ENCODE measurements around the gene RBMS3. TPM values are rescaled to one million over a fixed set of nuclear protein-coding genes. Genes with fewer than 3 reads are reported as not detected.

RBMS3 gene
- total and polyA plus RNA-seq, 2 of the 8 experiments (the other 6 are each of a cell fraction or from before 2014, with no cell fraction given), result 3.7 to 6.9 TPM

DNA sequence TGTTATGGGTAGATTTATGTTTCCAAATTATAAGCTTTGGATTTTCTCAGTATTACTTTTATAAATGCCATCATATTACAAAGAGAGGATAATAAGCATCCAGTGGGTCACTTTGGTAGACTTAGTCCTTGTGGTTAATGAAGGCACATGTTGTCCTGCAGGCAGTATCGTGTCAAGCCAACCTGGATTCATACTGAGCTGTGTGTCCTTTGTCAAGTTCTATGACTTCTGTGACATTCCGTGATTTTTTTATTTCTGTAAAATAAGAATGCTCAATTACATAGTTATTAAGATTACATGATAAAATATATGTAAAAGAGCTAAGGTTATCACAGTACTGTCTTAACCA lies 257.7 kb downstream of the RBMS3 start:
- TF ChIP-seq SAP30 (IDR thresholded peaks at IDR 0.05; ENCODE audit: insufficient read depth, insufficient replicate concordance, low read length) (no peak), KDM5A (IDR thresholded peaks at IDR 0.05; ENCODE audit: low read length) (no peak), BCL11A (IDR thresholded peaks at IDR 0.05; ENCODE audit: low read depth in 2 of 2, low read length in 2 of 2) (no peak), TCF12 (IDR thresholded peaks at IDR 0.05; ENCODE audit: low read depth, low read length) (no peak), JUND (IDR thresholded peaks at IDR 0.05; ENCODE audit: low read length) (no peak), ASH2L (IDR thresholded peaks at IDR 0.05; ENCODE audit: low read length) (no peak), NRF1 (IDR thresholded peaks at IDR 0.05; ENCODE audit: low read depth, low read length) (no peak), NANOG (IDR thresholded peaks at IDR 0.05; ENCODE audit: insufficient read depth, low read depth, low read length, poor library complexity, severe bottlenecking) (no peak)
- Histone ChIP-seq H3K18ac (ENCODE audit: extremely low read depth, low read length) (no peak overlapping the region), H3K9me3 (ENCODE audit: insufficient read depth in 2 of 2, low read depth in 1 of 2, low read length in 1 of 2) (no peaks in the 10 kb centered on the region), H3K27ac (ENCODE audit: low read depth, low read length) (no peak overlapping the region), H3K4ac (replicated peaks; ENCODE audit: insufficient read length, low read depth, low read length) (no peak overlapping the region), H3K79me2 (ENCODE audit: control insufficient read depth in 1 of 2, insufficient read depth in 2 of 2, low read length in 2 of 2) (no peaks in the 10 kb centered on the region), H4K91ac (replicated peaks; ENCODE audit: insufficient read length, low read length) (no peak overlapping the region), H2BK20ac (ENCODE audit: low read length) (no peak overlapping the region), H3K9ac (replicated peaks in 1 of 4; ENCODE audit: extremely low read depth in 1 of 4, low read depth in 3 of 4, low read length in 3 of 4) (no peak overlapping the region), H3K14ac (ENCODE audit: insufficient read length) (no peak overlapping the region), H3K27me3 (replicated peaks in 1 of 4; ENCODE audit: control insufficient read depth in 3 of 4, extremely low read depth in 1 of 4, insufficient read depth in 3 of 4, low read length in 3 of 4) (peaks cover 0 to 2% (median 0%) of the 10 kb centered on the region in 4 experiments; a peak in 1 of 7 replicates), H3K23me2 (ENCODE audit: low read depth, low read length) (no peaks in the 10 kb centered on the region), H4K5ac (ENCODE audit: insufficient read length, low read depth, low read length) (no peak overlapping the region), H2BK120ac (replicated peaks; ENCODE audit: low read depth, low read length) (no peak overlapping the region), H3K56ac (replicated peaks; ENCODE audit: insufficient read length, low read depth, low read length) (no peak overlapping the region), H3K79me1 (ENCODE audit: low read depth, low read length) (no peaks in the 10 kb centered on the region), H2BK15ac (ENCODE audit: low read length) (no peak overlapping the region), H4K20me1 (replicated peaks in 1 of 2; ENCODE audit: control insufficient read depth in 1 of 2, insufficient read depth in 2 of 2, low read length in 2 of 2) (no peaks in the 10 kb centered on the region), H4K8ac (ENCODE audit: extremely low read depth, insufficient read depth, low read length) (no peak overlapping the region), H3K23ac (ENCODE audit: insufficient read length) (no peak overlapping the region), H3K36me3 (ENCODE audit: control insufficient read depth in 2 of 4, insufficient read depth in 4 of 4, low read length in 3 of 4) (no peaks in the 10 kb centered on the region), H2AK5ac (ENCODE audit: low read depth, low read length) (no peak overlapping the region), H3K4me1 (replicated peaks in 1 of 4; ENCODE audit: control insufficient read depth in 3 of 4, insufficient read depth in 4 of 4, low read length in 3 of 4) (no peaks in the 10 kb centered on the region), H3K4me2 (ENCODE audit: insufficient read depth in 1 of 2, low read depth in 2 of 2, low read length in 2 of 2) (no peak overlapping the region), H2BK5ac (ENCODE audit: low read depth, low read length) (no peak overlapping the region), H3K4me3 (ENCODE audit: extremely low read depth in 1 of 4, insufficient read depth in 2 of 4, low read depth in 3 of 4, low read length in 4 of 4) (no peak overlapping the region), H2AFZ (ENCODE audit: low read length) (no peak overlapping the region), H2BK12ac (ENCODE audit: low read depth, low read length) (no peak overlapping the region)
- CTCF ChIA-PET (ENCODE audit: partially characterized antibody), result interaction anchor here (0.9 to 1.8 kb wide), 3 partner anchors 9 to 99 kb away, joined by 3 to 4 read pairs (median 3); no protein-coding TSS in a partner anchor
- DNase-seq (ENCODE audit: low read depth in 1 of 2, low spot score in 2 of 2) (no peak), FAIRE-seq (no peak)
- WGBS, 2 experiments (ENCODE audit: extremely low coverage in 1 of 2, insufficient coverage in 1 of 2, insufficient read length in 1 of 2, insufficient replicate concordance in 2 of 2, low coverage in 1 of 2, low lambda C conversion rate in 2 of 2, missing lambda C conversion rate in 1 of 2), result 96% methylated on average over 2 of the region's 2 CpGs; no CpG with 5 or more reads in 1 of the 2 experiments
- POLR2A ChIA-PET (ENCODE audit: partially characterized antibody), result no interaction called here
